HG02759 (cell line): Measurements from ENCODE around the gene FARP2.
"Not testable (repeated sequence)": the region's sequence is repeated elsewhere in the genome, so short reads cannot be mapped to it uniquely, and the experiment has no call there.

Experiments
- ATAC-seq: cut with Tn5 transposase; IDR thresholded peaks from one replicate; pipeline ENCODE4 v1.9.1; 2021; ENCODE audit warnings: mild to moderate bottlenecking, moderate library complexity; ENCODE audit not compliant: unreplicated experiment

FARP2 gene

DNA sequence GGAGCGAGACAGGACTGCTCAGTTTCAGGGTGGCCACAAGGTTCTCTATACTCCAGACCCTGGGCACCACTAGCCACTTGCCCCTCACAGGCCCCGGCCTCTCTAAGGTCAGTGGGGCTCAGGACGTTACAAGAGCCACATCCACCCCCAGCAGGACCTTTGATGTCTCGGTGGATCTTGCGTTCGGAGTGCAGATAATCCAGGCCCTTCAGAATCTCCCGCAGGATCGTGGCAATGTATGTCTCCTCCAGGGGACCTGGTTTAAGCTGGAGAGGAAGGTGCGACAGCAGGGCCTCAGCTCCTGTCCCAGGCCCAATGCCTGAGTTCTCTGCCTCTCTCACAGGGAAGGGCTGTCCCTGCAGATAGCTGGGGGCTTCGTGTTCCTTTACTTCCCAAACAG is 143.9 kb downstream of the FARP2 start:
- no peak for ATAC-seq

DNA sequence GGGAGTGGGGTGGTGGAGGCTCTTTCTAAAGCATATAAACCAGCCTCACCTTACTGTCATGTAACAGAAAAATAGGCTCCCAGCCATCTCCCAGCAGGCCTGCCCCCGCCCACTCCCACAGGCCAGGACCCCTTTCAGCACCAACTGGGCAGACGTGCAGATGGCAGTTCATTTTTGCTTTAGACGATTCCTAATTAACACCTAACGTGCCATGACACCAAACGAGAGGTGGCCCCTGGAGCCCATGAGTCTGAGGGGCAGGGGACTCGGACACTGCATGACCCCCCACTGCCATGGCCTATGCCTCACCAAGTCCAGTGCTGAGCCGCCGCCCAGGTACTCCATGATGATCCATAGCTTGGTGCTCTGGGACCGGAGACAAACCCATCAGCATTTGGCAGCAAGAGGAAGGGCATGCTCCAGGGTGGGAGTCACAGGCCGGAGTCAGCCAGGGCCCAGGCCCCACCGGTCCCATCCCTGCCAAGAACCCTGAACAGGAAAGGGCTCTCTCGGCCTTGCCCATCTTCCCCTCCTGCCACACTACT is 144.4 kb downstream of the FARP2 start:
- ATAC-seq, result no peak

DNA sequence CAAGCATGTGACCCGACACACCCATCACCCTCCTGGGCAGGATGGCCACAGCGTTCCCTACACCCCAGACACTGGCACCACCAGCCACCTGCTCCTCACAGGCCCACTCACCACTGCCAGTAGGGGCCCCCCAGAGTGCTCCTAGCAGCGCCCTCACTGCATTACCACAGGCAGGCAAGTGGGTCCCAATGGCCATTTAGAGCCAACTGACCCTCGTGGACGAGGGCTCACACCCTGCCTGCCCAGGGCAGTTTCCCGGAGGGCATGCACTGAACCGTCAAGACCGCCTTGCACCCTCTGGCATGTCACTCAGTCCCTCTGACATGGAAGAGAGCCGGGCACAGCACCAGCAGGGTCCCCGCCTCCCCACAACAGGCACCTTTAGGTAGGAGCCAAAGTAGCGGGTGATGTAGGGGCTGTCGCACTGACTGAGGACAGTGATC is 145.0 kb downstream of the FARP2 start:
- ATAC-seq, result no peak

DNA sequence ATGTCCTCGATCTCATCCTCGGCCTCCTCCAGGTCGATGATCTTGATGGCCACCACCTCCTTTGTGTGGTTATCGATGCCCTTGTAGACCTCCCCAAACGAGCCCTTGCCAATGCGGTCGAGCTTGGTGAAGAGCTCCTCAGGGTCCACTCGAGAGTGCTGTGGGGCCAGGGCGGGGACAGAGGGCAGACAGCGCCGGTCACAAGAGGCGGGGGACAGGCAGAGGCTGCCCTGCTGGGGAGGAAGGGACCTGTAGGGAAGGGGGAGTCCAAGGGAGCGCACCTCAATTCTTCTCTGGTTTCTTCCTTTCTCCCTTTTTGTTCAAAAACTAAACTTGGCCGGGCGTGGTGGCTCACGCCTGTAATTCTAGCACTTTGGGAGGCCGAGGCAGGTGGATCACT is 145.5 kb downstream of the FARP2 start:
- ATAC-seq, result no peak

DNA sequence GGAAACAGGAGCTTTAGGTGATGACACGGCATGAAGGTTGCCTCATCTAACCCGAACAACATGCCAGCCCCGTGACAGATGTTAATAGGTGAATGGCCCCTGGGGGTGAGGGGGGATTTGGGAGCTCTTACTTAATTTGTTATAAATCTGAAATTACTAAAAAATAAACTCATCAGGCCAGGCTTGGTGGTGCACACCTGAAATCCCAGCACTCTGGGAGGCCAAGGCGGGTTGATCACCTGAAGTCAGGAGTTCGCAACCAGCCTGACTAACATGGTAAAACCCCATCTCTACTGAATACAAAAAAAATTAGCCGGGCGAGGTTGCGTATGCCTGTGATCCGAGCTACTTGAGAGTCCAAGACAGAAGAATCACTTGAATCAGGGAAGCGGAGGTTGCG is 146.2 kb downstream of the FARP2 start:
- no peak for ATAC-seq

DNA sequence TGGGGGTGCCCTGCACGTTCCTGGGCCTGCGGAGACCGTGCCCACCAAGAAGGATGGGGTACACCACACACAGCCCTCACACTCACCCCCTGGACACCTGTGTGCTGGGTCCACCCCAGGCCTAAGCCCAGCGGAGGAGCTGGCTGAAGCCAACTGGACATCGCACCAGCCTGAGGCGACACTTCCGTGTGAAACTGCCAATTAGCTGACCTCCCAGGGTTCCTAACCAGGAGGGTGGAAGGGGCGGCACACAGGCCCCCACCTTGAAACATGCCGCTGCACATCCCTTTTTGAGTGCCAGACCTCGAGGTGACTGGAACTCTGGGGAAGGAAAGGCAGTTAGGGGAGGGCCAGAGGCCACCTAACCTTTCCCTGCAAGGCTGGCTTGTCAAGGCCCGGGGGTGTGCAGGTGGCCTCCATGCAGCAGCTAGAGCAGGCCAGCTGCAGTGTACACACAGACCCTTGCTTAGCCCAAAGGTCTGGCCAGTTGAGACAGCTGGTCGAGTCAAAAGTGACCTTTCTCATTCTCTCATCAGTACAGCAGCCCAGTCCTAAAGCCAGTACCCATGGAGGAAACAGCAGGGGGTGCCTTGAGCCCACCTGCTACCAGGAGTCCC is 147.8 kb downstream of the FARP2 start:
- ATAC-seq, result no peak

DNA sequence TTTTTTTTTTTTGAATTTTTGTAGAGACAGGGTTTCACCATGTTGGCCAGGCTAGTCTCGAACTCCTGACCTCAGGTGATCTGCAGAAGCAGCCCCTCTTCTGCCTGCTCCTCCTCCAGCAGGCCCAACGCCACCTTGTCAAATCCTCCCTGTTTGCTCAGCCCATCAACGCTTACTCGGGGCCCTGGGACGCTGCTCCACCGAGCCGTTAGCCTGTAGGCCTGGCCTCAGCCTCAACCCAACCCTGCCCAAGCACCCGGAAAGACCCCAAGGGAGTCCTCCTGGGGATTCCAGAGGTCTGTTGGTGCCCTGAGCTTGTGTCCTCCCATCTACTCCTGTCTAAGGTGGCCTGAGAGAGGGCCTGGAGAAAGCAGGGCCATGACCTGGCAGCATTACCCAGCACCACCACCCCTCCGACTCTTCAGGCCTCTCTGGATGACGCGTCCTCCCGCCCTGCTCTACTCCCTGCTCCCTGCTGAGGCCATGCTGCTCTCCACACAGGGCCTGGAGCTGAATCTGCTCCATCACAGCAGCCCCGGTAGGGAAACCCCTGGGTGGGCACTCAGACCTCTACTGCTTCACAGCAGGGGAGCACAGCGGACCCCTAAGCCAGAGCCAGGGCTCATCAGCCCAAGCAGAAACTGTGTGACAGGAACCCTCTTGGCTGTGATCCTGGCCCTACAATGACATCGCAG is 149.1 kb downstream of the FARP2 start:
- ATAC-seq, result no peak

DNA sequence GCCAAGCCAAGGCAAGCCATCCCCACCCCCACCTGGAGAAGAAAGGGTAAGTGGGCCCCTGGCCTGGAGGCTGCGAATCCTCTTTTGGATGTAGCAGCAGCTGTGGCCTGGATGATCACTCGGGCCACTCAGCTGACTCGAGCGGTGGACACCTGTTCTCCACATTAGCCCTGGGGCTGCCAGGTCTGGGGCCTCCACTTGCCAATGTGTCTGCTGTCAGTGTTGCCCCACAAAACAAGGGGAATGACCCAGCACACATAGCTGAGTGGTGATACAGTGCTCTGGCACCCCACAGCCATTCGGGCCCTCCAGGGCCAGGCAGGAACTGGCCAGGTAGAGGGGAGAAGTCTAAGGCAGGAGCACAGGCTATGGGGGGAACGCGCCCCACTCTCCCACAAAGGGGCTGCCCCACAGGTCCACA is 149.7 kb downstream of the FARP2 start:
- no peak for ATAC-seq

DNA sequence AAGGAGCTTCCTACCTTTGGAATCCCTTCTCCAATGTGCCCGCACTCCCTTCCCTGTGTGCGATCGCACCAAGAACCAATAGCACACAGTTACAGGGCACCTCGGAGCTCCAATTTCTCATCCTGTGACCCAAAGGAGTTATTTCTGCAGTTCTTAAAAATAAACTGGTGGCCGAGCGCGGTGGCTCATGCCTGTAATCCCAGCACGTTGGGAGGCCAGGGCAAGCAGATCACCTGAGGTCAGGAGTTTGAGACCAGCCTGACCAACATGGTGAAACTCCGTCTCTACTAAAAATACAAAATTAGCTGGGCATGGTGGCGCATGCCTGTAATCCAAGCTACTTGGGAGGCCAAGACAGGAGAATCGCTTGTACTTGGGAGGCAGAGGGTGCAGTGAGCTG is 150.2 kb downstream of the FARP2 start:
- not testable (repeated sequence) for ATAC-seq

DNA sequence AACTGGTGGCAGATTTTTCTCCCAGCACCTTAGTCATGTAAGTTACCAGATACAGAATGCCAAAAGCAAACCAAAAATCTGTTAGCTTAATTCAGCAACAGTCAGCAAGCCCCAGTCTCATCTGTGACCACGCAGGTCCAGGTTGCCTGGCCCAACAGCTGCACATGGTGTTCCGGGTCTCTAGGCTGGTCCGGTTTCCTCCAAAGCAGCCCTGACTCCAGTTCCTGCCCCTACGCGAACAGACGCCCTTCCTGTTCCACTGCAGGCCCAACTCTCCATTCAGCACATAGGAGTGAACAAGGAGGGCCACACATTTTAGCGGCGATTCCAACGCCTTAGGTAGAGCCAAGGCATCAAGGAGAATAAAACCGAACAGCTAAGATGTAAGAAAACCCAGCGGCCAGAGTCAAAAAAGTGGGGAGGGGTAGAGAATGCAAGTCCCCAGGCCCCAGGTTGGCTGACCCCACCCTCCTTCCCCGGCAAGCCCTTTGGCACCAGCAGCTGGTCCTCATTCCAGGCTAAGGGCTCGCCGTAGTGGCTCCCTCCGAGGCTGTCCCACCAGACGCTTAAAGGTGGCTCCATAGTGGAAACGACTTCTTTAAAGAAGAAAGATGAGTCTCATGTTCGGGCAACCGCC is 150.8 kb downstream of the FARP2 start:
- no peak for ATAC-seq

DNA sequence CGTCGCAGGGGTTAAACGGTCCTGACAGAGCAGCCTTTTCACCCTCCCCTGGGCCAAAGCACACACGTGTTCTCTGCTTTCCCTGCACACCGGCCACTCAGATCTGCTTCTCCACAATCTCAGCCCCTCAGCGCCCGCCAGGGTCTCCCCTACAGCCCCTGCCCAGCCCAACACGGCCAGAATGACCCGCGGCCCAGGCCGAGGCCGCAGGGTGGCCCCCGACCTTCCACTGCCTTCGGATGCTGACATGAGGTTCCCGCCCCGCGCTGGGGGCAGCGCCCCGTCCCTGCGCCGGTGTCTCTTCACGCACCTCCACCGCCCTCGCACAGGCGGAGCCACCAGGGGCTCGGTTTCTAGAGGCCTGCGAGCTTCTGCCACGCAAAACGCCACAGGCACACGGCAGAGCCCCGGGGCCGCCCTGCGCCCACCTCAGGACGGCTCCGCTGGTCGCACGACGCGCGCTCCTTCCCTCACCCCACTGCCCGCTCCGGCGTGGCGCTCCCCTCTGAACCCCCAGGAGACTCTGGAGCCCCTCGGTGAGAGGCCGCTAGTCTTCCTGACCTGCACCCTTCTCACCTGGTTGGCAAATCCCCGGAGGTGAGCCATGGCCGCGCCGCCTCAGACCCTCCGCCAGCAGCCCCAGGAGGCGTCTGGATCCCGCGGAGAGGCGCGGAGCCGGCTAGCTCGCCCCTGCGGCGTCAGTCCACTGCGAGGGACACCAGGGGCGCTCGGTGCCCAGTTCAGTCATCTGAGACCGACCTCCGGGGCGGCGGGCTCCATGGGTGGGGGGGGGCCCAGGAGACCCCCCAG is 151.6 kb downstream of the FARP2 start:
- peak; percentile 19 for ATAC-seq

DNA sequence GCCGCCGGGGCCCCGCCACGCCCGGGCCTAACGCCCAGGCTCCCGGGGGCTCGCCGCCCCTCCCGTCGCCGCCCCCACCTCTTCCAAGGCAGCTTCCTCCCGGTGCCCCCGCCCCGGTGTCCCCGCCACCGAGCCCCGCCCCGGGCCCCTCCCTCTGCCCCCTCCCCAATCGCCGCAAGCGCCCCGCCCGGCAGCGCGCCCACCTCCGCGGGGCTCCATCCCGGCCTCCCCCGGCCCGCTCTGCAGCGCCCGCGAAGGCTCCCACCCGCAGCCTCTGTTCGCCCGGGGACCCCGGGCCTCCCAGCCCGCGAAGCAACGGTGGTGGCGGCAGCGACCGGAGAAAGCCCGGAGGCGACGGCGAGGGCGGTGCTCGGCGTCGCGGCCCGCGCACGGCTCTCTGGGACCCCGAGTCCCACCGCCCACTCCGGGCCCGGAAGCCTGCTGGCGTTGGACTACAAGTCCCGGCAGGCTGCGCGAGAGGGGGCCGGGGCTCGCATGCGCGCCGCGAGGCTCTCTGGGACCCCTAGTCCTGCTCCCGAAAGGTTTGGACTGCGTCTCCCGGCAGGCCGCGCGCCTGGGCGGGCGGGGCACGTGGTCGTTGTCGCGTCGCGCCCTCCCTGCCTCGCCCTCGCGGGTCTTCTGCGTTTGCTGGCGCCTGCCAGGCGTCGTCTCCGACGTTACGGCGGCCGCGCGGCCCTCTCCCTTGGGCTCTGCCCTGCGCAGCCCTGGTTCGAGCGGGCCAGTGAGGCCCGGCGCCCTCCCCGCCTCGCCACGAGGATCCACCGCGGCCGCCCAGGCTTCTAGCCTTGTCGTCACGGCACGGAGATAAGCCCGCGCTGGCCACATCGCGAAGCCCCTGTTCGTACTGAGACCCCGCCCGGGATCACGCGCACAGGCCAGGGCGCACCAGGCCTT is 152.4 kb downstream of the FARP2 start, which contains the start of gene STK25:
STK25 (minus strand) TSS at position 345 of the 915 bp plus-strand sequence. CDS start 549 bp downstream, outside the sequence.
- peak; percentile 96 for ATAC-seq

DNA sequence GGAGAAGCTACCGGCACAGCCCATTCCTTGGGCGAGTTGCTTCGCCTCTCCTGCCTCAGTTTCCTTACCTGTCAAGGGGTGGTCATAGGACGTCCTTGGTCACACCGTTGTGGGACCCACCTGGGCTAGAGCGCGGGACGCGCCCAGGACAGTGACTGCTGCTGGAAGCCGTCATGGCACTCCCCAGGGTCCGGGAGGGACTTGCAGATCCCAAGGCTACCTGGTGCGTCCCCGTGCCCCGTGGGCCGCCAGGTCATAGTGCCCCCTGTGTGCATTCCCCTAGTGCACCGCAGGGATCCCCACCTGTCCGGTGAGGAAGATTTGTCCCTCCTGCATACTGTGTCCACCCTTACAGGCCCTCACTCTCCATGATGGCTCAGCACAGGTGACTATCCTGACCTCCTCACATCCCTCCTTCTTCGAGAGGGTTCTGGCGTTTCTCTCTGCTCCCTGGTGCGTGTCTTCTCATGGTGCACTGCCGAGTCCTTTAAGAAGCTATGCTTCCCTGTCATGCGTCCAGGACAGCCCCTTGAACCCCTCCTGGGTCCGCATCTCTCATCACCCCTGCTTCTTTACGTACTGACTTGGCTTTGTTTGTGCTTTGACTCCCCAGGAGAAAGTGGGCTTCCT is 153.2 kb downstream of the FARP2 start:
- ATAC-seq, result no peak

DNA sequence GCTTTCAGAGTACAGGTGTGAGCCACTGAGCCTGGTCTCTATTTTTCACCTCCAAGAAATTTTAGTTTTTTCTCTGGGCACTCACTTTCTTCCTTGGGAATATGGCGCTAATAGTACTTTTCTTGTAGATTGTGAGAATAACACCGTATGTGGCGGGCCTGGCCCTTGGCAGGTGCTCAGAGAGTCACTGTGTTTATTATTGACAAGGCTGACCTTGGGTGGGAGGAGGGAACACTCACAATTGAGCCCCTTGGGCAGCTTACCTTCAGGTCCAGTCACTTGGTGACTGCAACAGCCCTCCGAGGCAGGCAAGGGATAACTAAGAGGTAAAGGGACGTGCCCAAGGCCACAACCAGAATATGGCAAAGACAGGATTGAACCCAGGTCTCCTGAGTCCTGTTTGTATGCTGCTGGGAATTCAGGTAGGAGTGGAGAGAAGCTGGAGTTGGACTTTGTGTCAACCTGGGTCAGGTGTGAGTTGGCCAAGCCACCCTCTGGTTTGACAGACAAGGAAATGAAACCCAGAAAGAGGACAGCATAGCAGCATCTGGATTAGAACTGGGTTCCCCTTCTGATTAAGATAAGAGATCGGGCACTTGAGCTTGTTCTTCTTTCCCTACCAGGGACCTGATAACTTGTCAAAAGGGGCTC is 155.1 kb downstream of the FARP2 start:
- no peak for ATAC-seq

DNA sequence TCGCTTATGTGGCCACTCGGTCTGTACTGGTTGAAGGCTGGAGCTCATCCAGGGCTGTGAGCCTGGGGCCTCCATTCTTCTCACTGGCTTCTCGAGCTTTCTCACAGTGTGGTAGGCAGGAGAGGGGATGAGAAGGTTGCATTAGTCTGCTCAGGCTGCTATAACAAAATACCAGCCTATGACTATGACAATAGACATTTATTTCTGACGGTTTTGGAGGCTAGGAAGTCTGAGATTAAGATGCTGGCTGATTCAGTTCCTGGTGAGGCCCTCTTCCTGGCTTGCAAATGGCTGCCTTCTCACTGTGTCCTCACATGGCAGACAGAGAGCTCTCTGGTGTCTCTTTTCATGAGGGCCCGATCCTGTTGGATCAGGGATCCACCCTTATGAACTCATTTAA is 158.5 kb downstream of the FARP2 start:
- ATAC-seq, result no peak

DNA sequence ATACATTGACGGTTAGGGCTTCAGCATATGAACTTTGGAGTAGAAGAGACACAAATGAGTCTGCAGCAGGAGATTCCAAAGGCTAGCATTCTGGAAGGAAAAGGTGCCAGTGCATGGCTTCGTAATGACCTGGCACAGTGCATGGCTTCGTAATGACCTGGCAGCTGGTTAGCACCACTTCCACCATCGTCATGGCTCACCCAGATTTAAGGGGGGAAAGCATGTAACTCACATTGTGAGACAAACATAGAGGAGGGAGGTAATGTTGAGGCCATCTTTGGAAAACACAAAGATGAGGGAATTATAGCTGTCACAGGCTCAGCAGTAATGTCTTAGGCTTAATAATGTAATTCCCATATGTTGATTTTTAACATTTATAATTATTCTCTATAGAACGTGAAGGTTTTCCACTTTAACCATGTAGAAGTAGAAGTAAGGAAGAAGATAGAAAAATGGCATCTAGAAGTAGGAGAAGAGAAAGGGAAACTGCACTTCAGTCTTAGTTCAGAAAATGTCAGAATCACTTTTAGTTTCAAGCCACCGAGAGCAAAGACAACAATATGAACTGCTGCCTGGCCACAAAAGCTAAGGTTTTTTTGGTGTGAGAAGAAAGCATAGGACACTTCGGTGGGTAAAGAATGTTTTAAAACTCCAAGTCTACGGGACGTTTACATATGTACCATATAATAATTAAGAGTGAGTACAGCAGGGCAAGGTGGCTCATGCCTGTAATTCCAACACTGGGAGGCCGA is 159.1 kb downstream of the FARP2 start:
- ATAC-seq, result no peak

DNA sequence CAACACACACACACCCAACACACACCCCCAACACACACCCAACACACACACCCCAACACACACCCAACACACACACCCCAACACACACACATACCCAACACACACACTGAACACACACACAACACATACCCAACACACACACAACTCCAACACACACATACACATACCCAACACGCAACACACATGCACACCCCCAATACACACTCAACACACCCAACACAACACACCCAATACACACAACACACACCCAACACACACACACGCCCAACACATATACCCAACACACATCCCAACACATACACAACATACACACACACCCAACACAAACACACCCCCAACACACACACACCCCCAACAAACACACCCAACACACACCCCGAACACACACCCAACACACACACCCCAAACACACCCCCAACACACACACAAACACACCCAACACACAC is 160.5 kb downstream of the FARP2 start:
- ATAC-seq, result no peak

DNA sequence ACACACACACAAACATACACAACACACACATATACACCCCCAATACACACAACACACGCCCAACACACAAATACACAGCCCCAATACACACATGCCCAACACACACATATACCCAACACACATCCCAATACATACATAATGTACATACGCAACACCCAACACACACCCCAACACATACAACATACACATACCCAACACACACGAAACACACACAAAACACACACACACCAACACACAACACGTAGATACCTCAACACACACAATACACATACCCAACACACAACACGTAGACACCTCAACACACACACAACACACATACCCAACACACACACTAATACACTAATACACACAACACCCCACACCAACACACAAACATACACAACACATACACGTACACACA is 161.2 kb downstream of the FARP2 start:
- no peak for ATAC-seq
